GM21447 (cell line): ENCODE data around the gene ARHGEF10L.

Experiments
- ATAC-seq: cut with Tn5 transposase; IDR thresholded peaks from one replicate; pipeline ENCODE4 v1.9.1; 2021; ENCODE audit not compliant: unreplicated experiment

The ARHGEF10L gene

DNA sequence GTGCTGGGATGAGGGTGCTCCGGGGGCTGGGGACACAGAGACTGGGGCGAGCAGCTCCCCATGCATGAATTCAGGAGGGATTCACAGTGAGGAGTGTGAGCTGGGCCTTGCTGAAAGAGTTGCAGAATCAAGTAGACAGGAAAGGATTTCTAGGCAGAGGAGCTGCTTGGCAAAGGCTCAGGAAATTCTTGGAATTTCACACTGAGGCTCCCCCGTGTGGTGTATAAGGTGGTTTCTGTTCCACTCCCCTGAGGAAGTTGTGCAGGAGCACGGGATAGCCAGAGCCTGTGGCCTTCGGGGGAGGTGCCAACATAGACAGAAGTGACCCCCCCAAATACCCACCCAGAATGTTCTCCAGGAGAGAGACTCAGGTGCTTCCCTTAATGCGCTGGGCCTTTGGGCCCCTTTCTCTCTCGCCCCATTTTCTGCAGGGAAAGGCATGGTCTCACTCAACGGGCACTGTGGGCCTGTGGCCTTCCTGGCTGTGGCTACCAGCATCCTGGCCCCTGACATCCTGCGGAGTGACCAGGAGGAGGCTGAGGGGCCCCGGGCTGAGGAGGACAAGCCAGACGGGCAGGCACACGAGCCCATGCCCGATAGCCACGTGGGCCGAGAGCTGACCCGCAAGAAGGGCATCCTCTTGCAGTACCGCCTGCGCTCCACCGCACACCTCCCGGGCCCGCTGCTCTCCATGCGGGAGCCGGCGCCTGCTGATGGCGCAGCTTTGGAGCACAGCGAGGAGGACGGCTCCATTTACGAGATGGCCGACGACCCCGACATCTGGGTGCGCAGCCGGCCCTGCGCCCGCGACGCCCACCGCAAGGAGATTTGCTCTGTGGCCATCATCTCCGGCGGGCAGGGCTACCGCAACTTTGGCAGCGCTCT is 157.2 kb downstream of the ARHGEF10L start:
- no peak for ATAC-seq

GRCh38 chr1:17697458-17697857 is 158.0 kb downstream of the ARHGEF10L start:
- ATAC-seq = no peak

- ATAC-seq = no peak
These were observed 160.1 kb downstream of the ARHGEF10L start for GRCh38 chr1:17699581-17699980.

- ATAC-seq = no peak
These were observed 161.7 kb downstream of the ARHGEF10L start for GRCh38 chr1:17700945-17701810.

- no peak for ATAC-seq
These were observed 164.7 kb downstream of the ARHGEF10L start for GRCh38 chr1:17704176-17704575.

GRCh38 chr1:17706445-17706844 is 166.9 kb downstream of the ARHGEF10L start:
- ATAC-seq = no peak

GRCh38 chr1:17709981-17710380 is 170.5 kb downstream of the ARHGEF10L start:
- no peak for ATAC-seq

DNA sequence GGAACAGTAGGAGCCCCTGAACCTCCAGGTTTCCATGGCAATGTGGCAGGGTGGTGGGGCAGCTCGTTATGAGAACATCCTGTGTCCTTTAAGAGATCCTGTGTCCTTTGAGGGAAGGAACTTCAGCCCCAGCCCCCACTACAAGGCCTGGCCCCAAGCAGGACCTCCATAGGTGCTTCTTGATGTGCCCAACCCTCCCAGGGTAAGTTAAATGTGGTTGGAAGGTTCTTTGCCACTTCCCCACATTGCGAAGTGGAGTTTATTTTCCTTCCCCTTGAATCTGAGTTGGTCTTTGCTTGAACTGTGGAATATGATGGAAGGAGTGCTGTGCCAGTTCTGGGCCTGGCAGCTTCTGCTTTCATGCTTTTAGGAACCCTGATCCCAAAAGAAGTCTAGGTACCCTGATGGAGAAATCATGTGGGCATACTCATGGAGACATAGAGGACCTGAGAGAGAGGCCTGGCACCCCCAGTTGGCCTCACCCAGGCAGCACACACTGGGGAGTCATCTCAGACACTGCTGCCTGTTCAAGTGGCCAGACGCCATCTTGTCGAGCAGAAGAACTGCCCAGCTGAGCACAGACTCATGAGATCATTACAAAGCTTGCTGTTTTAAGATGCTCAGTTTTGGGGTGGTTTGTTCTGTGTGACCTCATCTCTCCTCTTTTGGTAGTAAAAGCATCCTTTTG is 171.5 kb downstream of the ARHGEF10L start:
- ATAC-seq = no peak

GRCh38 chr1:17711577-17711910 is 172.0 kb downstream of the ARHGEF10L start:
- ATAC-seq = no peak

GRCh38 chr1:17711941-17712340 is 172.4 kb downstream of the ARHGEF10L start:
- no peak for ATAC-seq

- ATAC-seq = no peak
These were observed 174.5 kb downstream of the ARHGEF10L start for GRCh38 chr1:17713993-17714392.

DNA sequence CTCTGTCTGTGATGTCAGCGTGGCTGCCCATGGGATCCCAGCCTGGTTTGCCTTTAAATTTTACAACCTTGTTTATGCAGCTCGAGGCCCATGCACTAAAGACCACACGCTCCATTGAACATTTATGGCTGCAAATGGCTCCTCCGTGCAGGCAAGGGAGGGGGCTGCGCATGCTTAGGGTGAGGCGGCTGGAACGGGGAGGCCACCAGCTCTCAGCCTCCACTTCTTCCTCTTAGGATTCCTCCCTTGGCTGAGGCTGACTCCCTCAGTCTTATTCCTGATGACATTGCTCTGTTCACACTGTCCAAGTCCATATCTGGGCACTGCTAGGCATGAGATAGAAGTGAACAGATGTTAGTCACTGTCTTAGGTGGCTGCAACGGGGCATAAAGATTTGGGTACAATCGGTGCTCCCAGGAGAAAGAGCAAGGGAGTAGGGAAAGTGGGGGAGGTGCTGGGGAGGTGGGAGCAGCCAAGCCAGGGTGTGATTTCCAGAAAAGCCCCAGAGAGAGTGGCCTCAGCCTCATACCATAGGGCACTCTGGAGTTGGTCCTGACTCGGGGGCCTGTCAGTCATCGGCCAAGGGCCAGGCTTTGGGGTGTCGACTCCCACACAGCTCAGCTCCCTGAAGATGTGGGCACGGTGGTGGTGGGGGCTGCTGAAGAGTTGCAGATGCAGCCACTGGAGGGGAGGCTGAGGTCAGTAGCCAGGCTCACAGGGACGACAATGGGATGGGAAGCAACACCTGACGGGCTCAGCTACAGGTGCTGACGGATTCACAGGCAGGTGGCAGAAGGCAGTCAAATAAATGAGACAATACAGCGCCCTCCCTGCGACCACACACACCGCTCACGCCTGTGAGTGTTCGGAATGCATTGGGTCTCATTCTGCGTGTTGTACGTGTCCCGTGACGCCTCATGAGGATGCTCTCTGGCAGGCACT is 178.4 kb downstream of the ARHGEF10L start:
- ATAC-seq = no peak

GRCh38 chr1:17719874-17720273 is 180.4 kb downstream of the ARHGEF10L start:
- no peak for ATAC-seq

GRCh38 chr1:17721444-17721843 is 181.9 kb downstream of the ARHGEF10L start:
- ATAC-seq = no peak

GRCh38 chr1:17723684-17724083 is 184.2 kb downstream of the ARHGEF10L start:
- no peak for ATAC-seq

GRCh38 chr1:17724150-17724549 is 184.7 kb downstream of the ARHGEF10L start:
- ATAC-seq = no peak

GRCh38 chr1:17725084-17725719 is 185.7 kb downstream of the ARHGEF10L start:
- no peak for ATAC-seq

- no peak for ATAC-seq
These were observed 186.5 kb downstream of the ARHGEF10L start for GRCh38 chr1:17725811-17726582.

GRCh38 chr1:17728123-17728712 is 188.7 kb downstream of the ARHGEF10L start:
- no peak for ATAC-seq
